HEK293 (cell line): ENCODE measurements around the gene ATG10.

Source experiments
- CTCF ChIA-PET: fragments of 350-600 bp; formaldehyde crosslinking; extraction: SDS; loops from one replicate; lab custom pipeline; 2021; ENCODE audit warnings: antibody characterized with exemption; lab: Yijun Ruan, JAX
- POLR2A ChIA-PET: fragments of 300-600 bp; formaldehyde crosslinking; extraction: SDS; loops from one replicate; lab custom pipeline; 2020; ENCODE audit warnings: antibody characterized with exemption, inconsistent platforms; lab: Yijun Ruan, JAX
- H3K27ac ChIP-seq: fragments of 200-500 bp; sonication (Bioruptor generic); 2 replicates; pipeline ENCODE4 v1.5.1; 2014; ENCODE audit warnings: low read depth, low read length, control low read depth, inconsistent platforms; ENCODE audit errors: extremely low read depth
- H3K36me3 ChIP-seq, 2 experiments: fragments of 200-500 bp in 1 of 2; sonication (Bioruptor generic) in 1 of 2; 1 replicate in 1 of 2; 2 replicates in 1 of 2; pipeline ENCODE4 v1.5.1; 2014 to 2017; ENCODE audit warnings: inconsistent platforms in 2 of 2, low read length in 2 of 2; ENCODE audit not compliant: control insufficient read depth in 2 of 2, insufficient read depth in 1 of 2
- H3K4me1 ChIP-seq: fragments of 200-500 bp; sonication (Bioruptor generic); 2 replicates; pipeline ENCODE4 v1.5.1; 2014; ENCODE audit warnings: mild to moderate bottlenecking, low read length, inconsistent platforms; ENCODE audit not compliant: control insufficient read depth, insufficient read depth
- H3K4me3 ChIP-seq: 2 replicates; pipeline ENCODE4 v1.5.1; 2011; ENCODE audit warnings: low read depth, mild to moderate bottlenecking, control low read depth, low read length, moderate library complexity
- H3K9me3 ChIP-seq: fragments of 200-500 bp; sonication (Bioruptor generic); 2 replicates; pipeline ENCODE4 v1.5.1; 2014; ENCODE audit warnings: low read depth, low read length, inconsistent platforms; ENCODE audit not compliant: control insufficient read depth, insufficient read depth
- EGR2 ChIP-seq: fragments of 450-650 bp; formaldehyde crosslinking; IDR thresholded peaks from 2 replicates; pipeline ENCODE4 v1.5.1; 2016; ENCODE audit warnings: low read depth, missing biosample characterization, missing genetic modification characterization
- FEZF1 ChIP-seq: fragments of 450-650 bp; formaldehyde crosslinking; IDR thresholded peaks from 2 replicates; pipeline ENCODE4 v1.5.1; 2016; ENCODE audit warnings: missing biosample characterization, missing genetic modification characterization
- GLI2 ChIP-seq: fragments of 450-650 bp; formaldehyde crosslinking; IDR thresholded peaks from 2 replicates; pipeline ENCODE4; 2017; ENCODE audit warnings: missing biosample characterization, missing genetic modification characterization, low read depth, borderline replicate concordance
- MZF1 ChIP-seq: fragments of 450-650 bp; formaldehyde crosslinking; IDR thresholded peaks from 2 replicates; pipeline ENCODE4 v1.5.1; 2017; ENCODE audit warnings: missing biosample characterization, missing genetic modification characterization, borderline replicate concordance
- PRDM1 ChIP-seq: fragments of 450-650 bp; formaldehyde crosslinking; IDR thresholded peaks from 2 replicates; pipeline ENCODE4; 2016; ENCODE audit warnings: missing biosample characterization, missing genetic modification characterization
- TRIM28 ChIP-seq: IDR thresholded peaks from 2 replicates; pipeline ENCODE4 v1.6.1; 2011; ENCODE audit warnings: low read length, control low read depth, borderline replicate concordance
- ZBTB20 ChIP-seq: fragments of 450-650 bp; formaldehyde crosslinking; IDR thresholded peaks from 2 replicates; pipeline ENCODE4 v1.5.1; 2016; ENCODE audit warnings: missing biosample characterization, missing genetic modification characterization
- ZBTB21 ChIP-seq: fragments of 450-650 bp; formaldehyde crosslinking; IDR thresholded peaks from 2 replicates; pipeline ENCODE4 v1.5.1; 2017; ENCODE audit warnings: missing biosample characterization, missing genetic modification characterization
- ZNF121 ChIP-seq: fragments of 450-650 bp; formaldehyde crosslinking; IDR thresholded peaks from 2 replicates; pipeline ENCODE4 v1.5.1; 2016; ENCODE audit warnings: missing biosample characterization, missing genetic modification characterization
- ZNF133 ChIP-seq: fragments of 450-650 bp; formaldehyde crosslinking; IDR thresholded peaks from 2 replicates; pipeline ENCODE4 v1.5.1; 2016; ENCODE audit warnings: missing biosample characterization, missing genetic modification characterization
- ZNF391 ChIP-seq: fragments of 450-650 bp; formaldehyde crosslinking; IDR thresholded peaks from 2 replicates; pipeline ENCODE4 v1.5.1; 2016; ENCODE audit warnings: low read depth, missing biosample characterization, missing genetic modification characterization, borderline replicate concordance
- ZNF514 ChIP-seq: fragments of 450-650 bp; formaldehyde crosslinking; IDR thresholded peaks from 2 replicates; pipeline ENCODE4 v1.5.1; 2016; ENCODE audit warnings: missing biosample characterization, missing genetic modification characterization
- ZNF529 ChIP-seq: fragments of 450-650 bp; formaldehyde crosslinking; IDR thresholded peaks from 2 replicates; pipeline ENCODE4 v1.5.1; 2017; ENCODE audit warnings: missing genetic modification characterization, missing biosample characterization; ENCODE audit not compliant: insufficient replicate concordance
- ZNF548 ChIP-seq: fragments of 450-650 bp; formaldehyde crosslinking; IDR thresholded peaks from 2 replicates; pipeline ENCODE4 v1.5.1; 2016; ENCODE audit warnings: missing biosample characterization, missing genetic modification characterization
- ZNF596 ChIP-seq: fragments of 450-650 bp; IDR thresholded peaks from 2 replicates; pipeline ENCODE4 v1.5.0; 2018; ENCODE audit warnings: missing biosample characterization, mild to moderate bottlenecking, missing genetic modification characterization, moderate library complexity
- ZNF621 ChIP-seq: fragments of 450-650 bp; formaldehyde crosslinking; IDR thresholded peaks from 2 replicates; pipeline ENCODE4 v1.5.1; 2017; ENCODE audit warnings: missing biosample characterization, missing genetic modification characterization
- ZNF658 ChIP-seq: fragments of 450-650 bp; formaldehyde crosslinking; IDR thresholded peaks from 2 replicates; pipeline ENCODE4; 2016; ENCODE audit warnings: missing biosample characterization, missing genetic modification characterization
- ZNF747 ChIP-seq: fragments of 450-650 bp; formaldehyde crosslinking; IDR thresholded peaks from 2 replicates; pipeline ENCODE4 v1.5.1; 2016; ENCODE audit warnings: missing biosample characterization, missing genetic modification characterization
- ZNF830 ChIP-seq: fragments of 450-650 bp; IDR thresholded peaks from 2 replicates; pipeline ENCODE4 v1.5.0; 2018; ENCODE audit warnings: missing biosample characterization, missing genetic modification characterization, low read depth, mild to moderate bottlenecking, moderate library complexity
- TF ChIP-seq, protein P1 (sequence below): fragments of 450-650 bp; formaldehyde crosslinking; optimal IDR thresholded peaks from 2 replicates; pipeline ENCODE3; 2016; ENCODE audit warnings: missing biosample characterization, mild to moderate bottlenecking, missing genetic modification characterization
- TF ChIP-seq, protein P2 (sequence below): fragments of 450-650 bp; formaldehyde crosslinking; IDR thresholded peaks from 2 replicates; pipeline ENCODE4 v1.5.1; 2016; ENCODE audit warnings: missing biosample characterization, missing genetic modification characterization, low read depth
- TF ChIP-seq, protein P3 (sequence below): fragments of 450-650 bp; formaldehyde crosslinking; IDR thresholded peaks from 2 replicates; pipeline ENCODE4 v1.5.1; 2017; ENCODE audit warnings: missing biosample characterization, missing genetic modification characterization

ATG10 gene

DNA sequence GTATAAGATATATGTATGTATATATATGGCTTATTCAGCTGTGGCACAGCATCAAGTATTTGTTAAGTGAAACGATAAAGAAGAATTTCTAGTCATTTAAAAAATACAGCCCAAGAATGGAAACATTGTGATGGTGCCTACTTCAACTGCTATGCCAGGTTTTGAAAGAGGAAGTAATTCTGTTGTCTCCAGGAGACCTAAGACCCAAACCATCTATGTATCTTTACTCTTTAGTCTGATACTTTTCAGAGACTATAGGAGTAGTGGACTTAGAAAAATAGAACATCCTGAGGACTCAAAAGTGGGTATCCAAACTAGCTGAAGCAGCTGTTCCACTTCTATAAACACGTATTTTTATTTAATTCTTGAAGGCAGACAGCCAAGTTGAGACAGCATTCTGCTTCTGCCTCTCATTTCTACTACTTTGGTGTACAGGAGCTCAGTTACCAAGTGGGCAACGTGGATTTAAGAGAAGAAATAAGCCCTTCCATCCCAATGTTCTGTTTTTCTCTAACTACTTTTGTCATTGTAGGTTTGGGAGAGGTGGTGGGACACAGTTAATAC, 195.6 kb downstream of the ATG10 start (continued):
- TF ChIP-seq, protein P1, sequence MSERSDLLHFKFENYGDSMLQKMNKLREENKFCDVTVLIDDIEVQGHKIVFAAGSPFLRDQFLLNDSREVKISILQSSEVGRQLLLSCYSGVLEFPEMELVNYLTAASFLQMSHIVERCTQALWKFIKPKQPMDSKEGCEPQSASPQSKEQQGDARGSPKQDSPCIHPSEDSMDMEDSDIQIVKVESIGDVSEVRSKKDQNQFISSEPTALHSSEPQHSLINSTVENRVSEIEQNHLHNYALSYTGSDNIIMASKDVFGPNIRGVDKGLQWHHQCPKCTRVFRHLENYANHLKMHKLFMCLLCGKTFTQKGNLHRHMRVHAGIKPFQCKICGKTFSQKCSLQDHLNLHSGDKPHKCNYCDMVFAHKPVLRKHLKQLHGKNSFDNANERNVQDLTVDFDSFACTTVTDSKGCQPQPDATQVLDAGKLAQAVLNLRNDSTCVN, result no peak
- TF ChIP-seq ZNF529, result no peak
- TF ChIP-seq, protein P2, sequence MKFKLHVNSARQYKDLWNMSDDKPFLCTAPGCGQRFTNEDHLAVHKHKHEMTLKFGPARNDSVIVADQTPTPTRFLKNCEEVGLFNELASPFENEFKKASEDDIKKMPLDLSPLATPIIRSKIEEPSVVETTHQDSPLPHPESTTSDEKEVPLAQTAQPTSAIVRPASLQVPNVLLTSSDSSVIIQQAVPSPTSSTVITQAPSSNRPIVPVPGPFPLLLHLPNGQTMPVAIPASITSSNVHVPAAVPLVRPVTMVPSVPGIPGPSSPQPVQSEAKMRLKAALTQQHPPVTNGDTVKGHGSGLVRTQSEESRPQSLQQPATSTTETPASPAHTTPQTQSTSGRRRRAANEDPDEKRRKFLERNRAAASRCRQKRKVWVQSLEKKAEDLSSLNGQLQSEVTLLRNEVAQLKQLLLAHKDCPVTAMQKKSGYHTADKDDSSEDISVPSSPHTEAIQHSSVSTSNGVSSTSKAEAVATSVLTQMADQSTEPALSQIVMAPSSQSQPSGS (tag by site-specific recombination), result no peak
- no peak for TF ChIP-seq ZBTB20 (tag by site-specific recombination)
- no peak for TF ChIP-seq ZNF621 (tag by site-specific recombination)
- no peak for TF ChIP-seq MZF1
- no peak for TF ChIP-seq ZNF830 (tag by site-specific recombination)
- TF ChIP-seq PRDM1 (tag by site-specific recombination), result no peak
- no peak for TF ChIP-seq EGR2 (tag by site-specific recombination)
- TF ChIP-seq, protein P3, sequence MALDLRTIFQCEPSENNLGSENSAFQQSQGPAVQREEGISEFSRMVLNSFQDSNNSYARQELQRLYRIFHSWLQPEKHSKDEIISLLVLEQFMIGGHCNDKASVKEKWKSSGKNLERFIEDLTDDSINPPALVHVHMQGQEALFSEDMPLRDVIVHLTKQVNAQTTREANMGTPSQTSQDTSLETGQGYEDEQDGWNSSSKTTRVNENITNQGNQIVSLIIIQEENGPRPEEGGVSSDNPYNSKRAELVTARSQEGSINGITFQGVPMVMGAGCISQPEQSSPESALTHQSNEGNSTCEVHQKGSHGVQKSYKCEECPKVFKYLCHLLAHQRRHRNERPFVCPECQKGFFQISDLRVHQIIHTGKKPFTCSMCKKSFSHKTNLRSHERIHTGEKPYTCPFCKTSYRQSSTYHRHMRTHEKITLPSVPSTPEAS (tag by site-specific recombination), result no peak

DNA sequence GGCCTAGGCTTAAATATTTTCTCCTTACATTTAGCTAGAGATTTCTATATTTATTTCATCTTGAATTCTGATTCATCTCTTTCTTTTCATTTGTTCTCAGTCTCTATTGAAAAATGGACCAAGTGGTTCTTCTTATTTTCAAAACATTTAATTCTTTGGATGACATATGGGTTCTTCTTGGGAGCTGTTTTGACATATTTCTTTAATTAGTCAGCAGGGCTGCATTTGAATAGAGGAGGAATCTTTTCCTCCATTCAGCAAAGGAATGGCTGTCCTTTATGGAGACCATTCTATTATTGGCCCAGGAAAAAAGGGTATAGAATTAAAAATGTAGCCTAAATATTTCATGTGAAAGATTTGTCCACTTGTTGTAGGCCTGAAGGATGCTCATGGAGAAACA, 196.5 kb downstream of the ATG10 start:
- Histone ChIP-seq H3K9me3 (no peaks in the 10 kb centered on the region), H3K36me3 (no peaks in the 10 kb centered on the region), H3K4me3 (no peak overlapping the region), H3K4me1 (peaks cover 19% of the 10 kb centered on the region), H3K27ac (no peak overlapping the region)
- POLR2A ChIA-PET, result no interaction called here
- CTCF ChIA-PET, result interaction anchor here (0.6 to 0.9 kb wide), 5 partner anchors 31 to 1515 kb away, joined by 3 to 6 read pairs (median 3); no protein-coding TSS in a partner anchor
- no peak for TF ChIP-seq ZNF121 (tag by site-specific recombination)
- no peak for TF ChIP-seq ZBTB20 (tag by site-specific recombination)
- TF ChIP-seq ZNF391, result no peak
- no peak for TF ChIP-seq ZNF596 (tag by site-specific recombination)
- no peak for TF ChIP-seq FEZF1 (tag by site-specific recombination)
- TF ChIP-seq, all 188 proteins: peak for 0

DNA sequence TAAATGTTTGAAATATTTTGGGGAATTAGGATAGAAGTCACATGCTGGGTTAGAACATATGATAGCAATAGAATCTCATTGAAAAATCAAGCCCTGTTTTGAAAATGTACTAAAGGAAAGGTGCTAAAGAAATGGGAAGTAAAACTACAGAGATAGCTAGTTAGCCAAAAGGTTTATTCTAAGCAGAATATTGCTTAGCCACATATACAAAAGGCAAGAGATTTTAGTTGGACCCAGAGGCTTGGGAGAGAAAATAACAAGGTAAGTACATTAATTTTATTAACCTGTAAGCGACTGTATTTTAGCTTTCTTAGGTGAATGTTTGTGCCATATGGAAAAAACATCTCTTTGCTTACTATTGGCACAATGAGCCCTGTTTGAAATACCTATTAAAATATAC, 198.1 kb downstream of the ATG10 start:
- Histone ChIP-seq H3K27ac (no peak overlapping the region), H3K36me3 (no peaks in the 10 kb centered on the region), H3K4me1 (peaks cover 8% of the 10 kb centered on the region), H3K4me3 (no peak overlapping the region), H3K9me3 (no peaks in the 10 kb centered on the region)
- CTCF ChIA-PET, result interaction anchor here (0.6 to 0.7 kb wide), 2 partner anchors 12 to 86 kb away, joined by 3 to 4 read pairs; no protein-coding TSS in a partner anchor
- TF ChIP-seq ZNF121 (tag by site-specific recombination) (no peak), ZNF747 (tag by site-specific recombination) (no peak), TRIM28 (no peak), ZNF514 (no peak), ZNF133 (tag by site-specific recombination) (no peak), ZNF548 (tag by site-specific recombination) (no peak), GLI2 (tag by site-specific recombination) (no peak), ZBTB21 (no peak), ZNF658 (tag by site-specific recombination) (no peak)
- POLR2A ChIA-PET, result no interaction called here
